OCI-LY3 (cell line): ENCODE data around the gene SSU72.

Experiments used
- H2AFZ ChIP-seq: fragments of 200-600, 300-600 bp; shearing (Covaris generic); 2 replicates; pipeline ENCODE4 v1.6.0; 2014; ENCODE audit warnings: antibody characterized with exemption, low read depth, low read length
- H3K27ac ChIP-seq: fragments of 200-600, 300-600 bp; sonication (generic); 2 replicates; pipeline ENCODE4 v1.5.1; 2014; ENCODE audit warnings: mild to moderate bottlenecking, low read length, moderate library complexity, mixed read lengths
- H3K27me3 ChIP-seq: fragments of 200-600, 300-600 bp; sonication (generic); 2 replicates; pipeline ENCODE4 v1.6.1; 2014; ENCODE audit warnings: low read depth, low read length, mixed read lengths
- H3K36me3 ChIP-seq: fragments of 200-600, 300-600 bp; sonication (generic); replicated peaks from 2 replicates; pipeline ENCODE3; 2014; ENCODE audit warnings: low read depth, low read length, mixed read lengths
- H3K4me1 ChIP-seq: fragments of 300-600, 200-600 bp; sonication (generic); 2 replicates; pipeline ENCODE4 v1.6.1; 2014; ENCODE audit warnings: low read length, mixed read lengths
- H3K4me2 ChIP-seq: fragments of 200-600, 300-600 bp; sonication (generic); 2 replicates; pipeline ENCODE4 v1.6.1; 2014; ENCODE audit warnings: low read length, mixed read lengths
- H3K4me3 ChIP-seq: fragments of 300-600, 200-600 bp; sonication (generic); 2 replicates; pipeline ENCODE4 v1.5.1; 2014; ENCODE audit warnings: antibody characterized with exemption, mild to moderate bottlenecking, low read length, moderate library complexity
- H3K79me2 ChIP-seq: fragments of 300-600, 200-600 bp; shearing (Covaris generic); 2 replicates; pipeline ENCODE4 v1.6.1; 2014; ENCODE audit warnings: mild to moderate bottlenecking, low read length, mixed read lengths
- H3K9ac ChIP-seq: fragments of 300-600, 200-600 bp; shearing (Covaris generic); 2 replicates; pipeline ENCODE4 v1.6.0; 2014; ENCODE audit warnings: mild to moderate bottlenecking, low read length, moderate library complexity
- H3K9me3 ChIP-seq: fragments of 200-600, 300-600 bp; shearing (Covaris generic); 2 replicates; pipeline ENCODE4 v1.6.1; 2014; ENCODE audit warnings: low read length, mixed read lengths; ENCODE audit not compliant: insufficient read depth
- H4K20me1 ChIP-seq: fragments of 200-600, 300-600 bp; sonication (generic); 2 replicates; pipeline ENCODE4 v1.6.1; 2016; ENCODE audit warnings: low read length, mixed read lengths; ENCODE audit not compliant: insufficient read depth
- EZH2phosphoT487 ChIP-seq: fragments of 200-600 bp; shearing (Covaris generic); IDR thresholded peaks from 2 replicates; pipeline ENCODE4 v1.6.1; 2018; ENCODE audit warnings: antibody characterized with exemption, mixed run types, low read depth
- TF ChIP-seq, protein P1 (sequence below): fragments of 200-600, 300-600 bp; sonication (generic); IDR thresholded peaks from 2 replicates; pipeline ENCODE4 v1.5.1; 2014; ENCODE audit warnings: antibody characterized with exemption, low read length, low read depth

Gene SSU72

GRCh38 chr1:1604374-1605033, 29.8 kb upstream of the SSU72 start:
- Histone ChIP-seq H3K4me3 (no peak overlapping the region), H3K4me1 (peaks cover 33% of the 10 kb centered on the region), H3K79me2 (no peaks in the 10 kb centered on the region), H4K20me1 (no peaks in the 10 kb centered on the region), H3K27me3 (no peaks in the 10 kb centered on the region), H3K9ac (no peak overlapping the region), H3K4me2 (no peak overlapping the region), H3K27ac (no peak overlapping the region), H3K36me3 (no peaks in the 10 kb centered on the region), H2AFZ (no peak overlapping the region; the same call in 1 of the 2 replicates), H3K9me3 (no peaks in the 10 kb centered on the region)
- TF ChIP-seq EZH2phosphoT487, result no peak
- TF ChIP-seq, protein P1, sequence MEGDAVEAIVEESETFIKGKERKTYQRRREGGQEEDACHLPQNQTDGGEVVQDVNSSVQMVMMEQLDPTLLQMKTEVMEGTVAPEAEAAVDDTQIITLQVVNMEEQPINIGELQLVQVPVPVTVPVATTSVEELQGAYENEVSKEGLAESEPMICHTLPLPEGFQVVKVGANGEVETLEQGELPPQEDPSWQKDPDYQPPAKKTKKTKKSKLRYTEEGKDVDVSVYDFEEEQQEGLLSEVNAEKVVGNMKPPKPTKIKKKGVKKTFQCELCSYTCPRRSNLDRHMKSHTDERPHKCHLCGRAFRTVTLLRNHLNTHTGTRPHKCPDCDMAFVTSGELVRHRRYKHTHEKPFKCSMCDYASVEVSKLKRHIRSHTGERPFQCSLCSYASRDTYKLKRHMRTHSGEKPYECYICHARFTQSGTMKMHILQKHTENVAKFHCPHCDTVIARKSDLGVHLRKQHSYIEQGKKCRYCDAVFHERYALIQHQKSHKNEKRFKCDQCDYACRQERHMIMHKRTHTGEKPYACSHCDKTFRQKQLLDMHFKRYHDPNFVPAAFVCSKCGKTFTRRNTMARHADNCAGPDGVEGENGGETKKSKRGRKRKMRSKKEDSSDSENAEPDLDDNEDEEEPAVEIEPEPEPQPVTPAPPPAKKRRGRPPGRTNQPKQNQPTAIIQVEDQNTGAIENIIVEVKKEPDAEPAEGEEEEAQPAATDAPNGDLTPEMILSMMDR, result no peak

DNA sequence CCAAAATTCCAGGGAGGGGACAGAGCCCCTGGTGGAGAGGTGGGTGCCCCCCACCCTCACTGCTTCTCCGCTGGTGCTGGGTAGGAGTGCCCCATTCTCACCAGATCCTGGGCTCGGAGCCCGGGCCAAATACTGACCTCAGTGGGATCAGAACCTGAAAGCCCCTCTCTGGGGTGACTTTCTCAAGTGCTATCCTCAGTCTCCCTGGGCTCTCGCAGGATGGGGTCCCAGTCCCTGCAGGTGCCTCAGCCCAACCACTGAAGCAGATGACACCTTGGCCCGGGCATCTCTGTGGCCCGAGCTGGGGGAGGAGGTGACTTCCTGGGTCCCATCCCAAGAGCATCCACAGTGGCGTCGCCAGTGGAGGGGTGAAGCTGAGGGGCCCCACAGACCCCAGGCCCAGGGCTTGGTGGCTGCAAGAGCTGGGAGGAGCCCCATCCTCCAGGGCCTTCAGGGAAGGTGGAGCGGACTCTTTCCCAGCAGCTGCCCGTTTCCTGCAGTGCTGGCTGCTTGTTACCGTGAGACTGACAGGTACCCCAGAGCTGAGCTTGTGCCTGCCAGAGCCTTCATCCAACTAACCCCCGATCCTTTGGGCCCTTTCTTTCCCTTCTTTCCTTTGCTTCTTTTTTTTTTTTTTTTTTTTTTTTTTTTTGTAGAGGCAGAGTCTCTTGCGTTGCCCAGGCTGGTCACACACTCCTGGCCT, 29.2 kb upstream of the SSU72 start:
- TF ChIP-seq, protein P1, result no peak
- no peak for TF ChIP-seq EZH2phosphoT487
- Histone ChIP-seq H3K4me3 (peak overlapping the region; percentile 39), H3K27me3 (no peaks in the 10 kb centered on the region), H3K27ac (no peak overlapping the region), H3K79me2 (no peaks in the 10 kb centered on the region), H3K9ac (no peak overlapping the region), H3K4me2 (peak overlapping the region; percentile 78), H3K4me1 (peaks cover 33% of the 10 kb centered on the region), H3K36me3 (no peaks in the 10 kb centered on the region), H4K20me1 (no peaks in the 10 kb centered on the region), H2AFZ (0 out of 2 replicates have a peak overlapping the region, but pooled peaks have one; percentile 14), H3K9me3 (no peaks in the 10 kb centered on the region)

GRCh38 chr1:1602968-1603506, 28.4 kb upstream of the SSU72 start:
- TF ChIP-seq, protein P1, result no peak
- no peak for TF ChIP-seq EZH2phosphoT487
- Histone ChIP-seq H3K9me3 (no peaks in the 10 kb centered on the region), H4K20me1 (no peaks in the 10 kb centered on the region), H3K79me2 (no peaks in the 10 kb centered on the region), H3K9ac (no peak overlapping the region; the same call in 1 of the 2 replicates), H3K4me1 (peaks cover 34% of the 10 kb centered on the region), H3K27me3 (no peaks in the 10 kb centered on the region), H3K4me3 (peak overlapping the region; percentile 39), H3K4me2 (peak overlapping the region; percentile 78), H2AFZ (peak overlapping the region; percentile 47), H3K36me3 (no peaks in the 10 kb centered on the region), H3K27ac (peak overlapping the region; percentile 21; the same call in 1 of the 2 replicates)

GRCh38 chr1:1602304-1602967, 27.8 kb upstream of the SSU72 start:
- H3K27ac ChIP-seq, result peak overlapping the region; percentile 21; the same call in 1 of the 2 replicates
- TF ChIP-seq, protein P1, result no peak
- no peak for TF ChIP-seq EZH2phosphoT487
- peak overlapping the region; percentile 47 for H2AFZ ChIP-seq
- peak overlapping the region; percentile 39 for H3K4me3 ChIP-seq
- no peaks in the 10 kb centered on the region for H4K20me1 ChIP-seq
- H3K9ac ChIP-seq, result no peak overlapping the region; the same call in 1 of the 2 replicates
- H3K27me3 ChIP-seq, result no peaks in the 10 kb centered on the region
- H3K9me3 ChIP-seq, result no peaks in the 10 kb centered on the region
- no peaks in the 10 kb centered on the region for H3K79me2 ChIP-seq
- H3K4me1 ChIP-seq, result peaks cover 37% of the 10 kb centered on the region
- H3K36me3 ChIP-seq, result no peaks in the 10 kb centered on the region
- H3K4me2 ChIP-seq, result peak overlapping the region; percentile 78
